Activated T-cell treated with anti-CD3 and anti-CD28 coated beads, Interleukin-2, amount 50 U/mL, for 4 hours (primary cell): Measurements from ENCODE around the gene CDC16. TPM values are rescaled to one million over a fixed set of nuclear protein-coding genes. Genes with fewer than 3 reads are reported as not detected.
A peak's percentile ranks its signal among the peaks of the same experiment; 100 is the strongest.

Experiments
- ATAC-seq, 2 donors: fragments of 200-7000 bp; cut with Tn5 transposase; one replicate each; pipeline ENCODE4 v1.10.0; 2021
- DNase-seq: peaks from one replicate; pipeline ENCODE4 v3.0.0-alpha.2; 2020
- H3K27me3 Mint-ChIP-seq: one replicate; pipeline ENCODE4 v1.8.0; 2021; ENCODE audit warnings: low read depth, mixed read lengths
- H3K36me3 Mint-ChIP-seq: one replicate; pipeline ENCODE4 v1.8.0; 2022; ENCODE audit warnings: mixed read lengths; ENCODE audit not compliant: insufficient read depth
- H3K4me1 Mint-ChIP-seq: one replicate; pipeline ENCODE4 v1.8.0; 2021; ENCODE audit warnings: low read depth, mixed read lengths
- H3K4me3 Mint-ChIP-seq: one replicate; pipeline ENCODE4 v1.8.0; 2021; ENCODE audit warnings: mild to moderate bottlenecking, moderate library complexity, mixed read lengths
- H3K9me3 Mint-ChIP-seq: one replicate; pipeline ENCODE4 v1.8.0; 2021; ENCODE audit warnings: mixed read lengths
- total RNA-seq, 3 donors: library from RNA; stranded (reverse); gene quantifications; one replicate each; pipeline ENCODE4 v1.2.1, GENCODE V29; 2021

Gene CDC16
- total RNA-seq, 3 donors from 2014 or later: 67.5 to 75.4 (median 69.8) TPM

DNA sequence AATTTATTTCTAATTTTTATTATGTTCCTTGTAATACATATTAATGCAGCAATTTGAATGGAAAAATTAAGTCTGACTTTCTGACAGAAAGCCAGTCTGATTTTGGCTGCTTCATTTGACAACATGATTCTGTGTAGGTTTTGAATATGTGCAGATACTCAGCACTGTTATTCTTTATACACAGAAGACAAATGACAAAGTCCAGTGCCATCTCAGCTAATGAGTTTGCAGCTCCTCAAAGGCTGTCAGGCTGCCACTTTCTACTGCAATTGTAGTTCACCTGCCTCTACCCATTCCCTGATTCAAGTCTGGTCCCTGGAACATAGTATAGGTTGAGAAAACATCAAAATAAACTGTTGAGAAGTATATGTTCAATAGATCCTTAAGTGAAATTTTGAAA lies 76.7 kb downstream of the CDC16 start:
- Mint-ChIP-seq H3K4me1 (peaks cover 27% of the 10 kb centered on the region), H3K4me3 (no peak overlapping the region), H3K27me3 (no peaks in the 10 kb centered on the region), H3K9me3 (no peaks in the 10 kb centered on the region), H3K36me3 (peaks cover 6% of the 10 kb centered on the region)
- DNase-seq (no peak), ATAC-seq (no peak)

- ATAC-seq (no peak), DNase-seq (no peak)
- peaks cover 5% of the 10 kb centered on the region for H3K36me3 Mint-ChIP-seq
- H3K27me3 Mint-ChIP-seq: no peaks in the 10 kb centered on the region
- H3K4me1 Mint-ChIP-seq: peaks cover 31% of the 10 kb centered on the region
- H3K4me3 Mint-ChIP-seq: no peak overlapping the region
- H3K9me3 Mint-ChIP-seq: no peaks in the 10 kb centered on the region
These were observed 77.2 kb downstream of the CDC16 start for GRCh38 chr13:114311908-114312307.

GRCh38 chr13:114313061-114313860 lies 78.6 kb downstream of the CDC16 start:
- DNase-seq (no peak), ATAC-seq (peak; percentile 55 to 57)
- no peaks in the 10 kb centered on the region for H3K9me3 Mint-ChIP-seq
- peaks cover 41% of the 10 kb centered on the region for H3K4me1 Mint-ChIP-seq
- peak overlapping the region; percentile 84 for H3K4me3 Mint-ChIP-seq
- H3K27me3 Mint-ChIP-seq: no peaks in the 10 kb centered on the region
- H3K36me3 Mint-ChIP-seq: peaks cover 2% of the 10 kb centered on the region

DNA sequence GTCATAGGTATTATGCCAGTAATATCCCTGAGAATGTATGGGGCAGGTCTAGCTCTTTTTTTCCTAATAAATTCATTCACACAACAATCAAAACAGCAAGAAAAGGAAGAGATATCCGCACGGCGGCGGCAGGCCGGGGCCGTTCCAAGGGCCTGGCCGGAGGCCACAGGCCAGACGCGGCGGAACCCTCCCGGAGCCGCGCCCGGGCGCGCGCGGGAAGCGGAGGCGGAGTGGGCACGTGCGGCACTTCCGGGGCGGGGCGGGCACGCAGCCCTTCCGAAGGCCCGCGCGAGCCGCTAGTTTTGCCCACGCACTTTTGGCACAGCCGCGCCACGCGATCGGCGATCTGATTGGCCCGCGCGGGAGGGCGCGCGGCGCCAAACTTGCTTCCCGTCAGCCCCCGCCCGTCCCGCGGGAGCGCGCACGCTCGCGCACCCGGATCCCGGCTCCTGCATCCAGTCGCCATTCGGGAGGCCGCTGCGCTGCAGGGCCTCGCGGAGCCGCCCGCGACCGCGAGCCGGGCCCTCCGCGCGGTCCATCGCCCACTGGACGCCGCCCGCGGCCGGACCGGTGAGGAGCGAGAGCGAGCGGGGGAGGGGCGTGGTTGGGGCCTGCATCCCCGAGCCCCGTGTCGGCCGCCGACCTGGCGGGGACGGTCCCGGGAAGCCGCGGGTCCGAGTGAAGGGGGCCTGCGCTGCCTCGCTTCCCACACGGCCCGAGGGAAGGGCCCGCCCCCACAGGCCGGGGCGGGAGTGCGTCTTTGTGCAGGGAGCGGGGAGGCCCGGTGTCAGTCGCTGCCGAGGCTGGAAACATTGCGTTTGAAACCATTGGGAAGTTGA lies 79.6 kb downstream of the CDC16 start, which contains the start of gene CHAMP1:
CHAMP1 (plus strand) TSS at position 430 of the 839 bp plus-strand sequence. CDS start 9,340 bp downstream, outside the sequence.
- peak; percentile 85 for DNase-seq
- H3K36me3 Mint-ChIP-seq: peaks cover 2% of the 10 kb centered on the region
- H3K4me3 Mint-ChIP-seq: peak within 1 kb of the TSS; percentile 88
- no peaks in the 10 kb centered on the region for H3K9me3 Mint-ChIP-seq
- ATAC-seq: peak; percentile 81 to 85
- peaks cover 50% of the 10 kb centered on the region for H3K4me1 Mint-ChIP-seq
- no peaks in the 10 kb centered on the region for H3K27me3 Mint-ChIP-seq

- peaks cover 59% of the 10 kb centered on the region for H3K4me1 Mint-ChIP-seq
- peaks cover 7% of the 10 kb centered on the region for H3K36me3 Mint-ChIP-seq
- H3K27me3 Mint-ChIP-seq: no peaks in the 10 kb centered on the region
These were observed 80.5 kb downstream of the CDC16 start for GRCh38 chr13:114315074-114315785.

GRCh38 chr13:114318624-114319023 lies 83.9 kb downstream of the CDC16 start:
- no peaks in the 10 kb centered on the region for H3K27me3 Mint-ChIP-seq
- ATAC-seq: no peak
- H3K4me1 Mint-ChIP-seq: peaks cover 53% of the 10 kb centered on the region

More at GRCh38 chr13:114315074-114315785, 80.5 kb downstream of the CDC16 start:
- no peak for ATAC-seq
- Mint-ChIP-seq H3K4me3 (peak overlapping the region; percentile 88), H3K9me3 (no peaks in the 10 kb centered on the region)
- DNase-seq: no peak

DNA sequence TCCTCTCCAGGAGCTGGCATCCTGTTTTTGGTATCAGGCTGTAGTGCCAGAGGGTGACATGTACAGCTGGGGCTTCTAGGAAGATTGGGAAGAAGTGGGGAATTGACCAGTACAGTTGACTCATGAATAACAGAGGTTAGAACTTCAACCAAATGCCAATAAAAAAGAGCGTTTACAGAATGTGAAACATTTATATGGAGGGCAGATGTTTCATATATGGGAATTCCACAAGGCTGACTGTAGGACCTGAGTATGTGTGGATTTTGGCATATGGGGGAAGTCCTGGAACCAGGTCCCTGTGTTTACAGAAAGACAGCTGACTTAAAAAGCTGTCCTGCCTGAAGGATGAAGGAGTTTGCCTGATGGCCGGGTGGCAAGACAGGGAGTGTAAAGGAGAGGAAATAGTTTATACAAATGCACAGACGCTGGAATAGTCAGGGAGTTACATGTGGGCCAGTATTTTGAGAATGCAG lies 84.8 kb downstream of the CDC16 start:
- DNase-seq (no peak), ATAC-seq (no peak)
- Mint-ChIP-seq H3K4me3 (no peak overlapping the region), H3K36me3 (peaks cover 34% of the 10 kb centered on the region), H3K4me1 (peaks cover 57% of the 10 kb centered on the region), H3K27me3 (no peaks in the 10 kb centered on the region), H3K9me3 (no peaks in the 10 kb centered on the region)

More at GRCh38 chr13:114318624-114319023, 83.9 kb downstream of the CDC16 start:
- no peak for DNase-seq
- H3K4me3 Mint-ChIP-seq: no peak overlapping the region
- H3K36me3 Mint-ChIP-seq: peaks cover 27% of the 10 kb centered on the region
- no peaks in the 10 kb centered on the region for H3K9me3 Mint-ChIP-seq

DNA sequence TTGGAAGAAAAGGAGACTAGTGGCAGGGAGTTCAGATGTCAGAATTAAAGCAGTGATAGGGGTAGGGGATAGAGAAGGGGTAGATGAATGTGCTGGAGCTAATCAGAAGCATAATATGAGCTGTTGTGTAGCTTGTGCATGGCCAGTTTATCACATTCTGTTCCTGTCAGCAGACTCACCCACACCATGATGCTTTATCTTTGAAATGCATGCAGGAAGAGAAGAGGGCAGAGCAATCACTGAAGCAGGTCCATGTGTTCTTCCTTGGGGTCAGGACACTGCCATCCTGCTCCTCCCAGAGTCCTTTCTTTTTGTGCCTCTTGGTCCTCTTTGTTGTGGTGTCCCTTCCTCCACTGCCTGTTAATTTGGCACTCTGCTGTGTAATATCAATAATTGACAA lies 85.4 kb downstream of the CDC16 start:
- ATAC-seq: no peak
- no peak overlapping the region for H3K4me3 Mint-ChIP-seq
- no peaks in the 10 kb centered on the region for H3K9me3 Mint-ChIP-seq
- peaks cover 55% of the 10 kb centered on the region for H3K4me1 Mint-ChIP-seq
- H3K27me3 Mint-ChIP-seq: no peaks in the 10 kb centered on the region
- peaks cover 39% of the 10 kb centered on the region for H3K36me3 Mint-ChIP-seq
- DNase-seq: no peak

DNA sequence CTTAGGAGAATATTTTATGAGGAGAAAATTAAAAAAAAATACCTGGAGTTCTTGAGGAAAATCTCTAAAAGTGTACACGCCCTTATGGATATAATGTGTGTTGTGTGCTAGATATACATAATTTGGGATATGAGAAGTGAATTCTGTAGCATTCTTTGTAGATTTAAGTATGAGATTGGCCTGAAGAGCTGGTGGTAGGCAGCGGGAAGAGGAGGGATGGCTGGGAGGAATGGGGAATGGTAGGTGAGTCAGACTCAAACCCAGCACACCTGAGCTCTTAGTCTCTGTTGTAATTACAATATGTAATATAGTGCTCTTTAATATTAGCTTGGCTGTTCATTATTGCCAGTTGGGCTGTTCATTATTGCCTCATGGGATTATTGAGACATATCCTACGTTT lies 86.6 kb downstream of the CDC16 start:
- ATAC-seq (no peak), DNase-seq (no peak)
- peaks cover 47% of the 10 kb centered on the region for H3K36me3 Mint-ChIP-seq
- no peaks in the 10 kb centered on the region for H3K27me3 Mint-ChIP-seq
- H3K4me3 Mint-ChIP-seq: no peak overlapping the region
- no peaks in the 10 kb centered on the region for H3K9me3 Mint-ChIP-seq
- peaks cover 56% of the 10 kb centered on the region for H3K4me1 Mint-ChIP-seq

Other genes with a start within 250 kb of the CDC16 start
- gene RASA3, start 102.3 kb upstream of the CDC16 start, total RNA-seq: 10 to 100 TPM; 23.7 to 28.7 (median 26.6) TPM
- gene CFAP97D2, start 55.6 kb upstream of the CDC16 start, total RNA-seq: not detected
- 10 to 100 TPM; 38.5 to 45.7 (median 40.7) TPM for gene UPF3A, start 46.7 kb downstream of the CDC16 start, total RNA-seq
- gene CHAMP1, start 79.6 kb downstream of the CDC16 start, total RNA-seq: 10 to 100 TPM; 40.7 to 44.1 (median 42.3) TPM